Heart left ventricle (tissue), 16 donors: ENCODE results near the gene ZNF132. TPM values are rescaled to one million over a fixed set of nuclear protein-coding genes. Genes with fewer than 3 reads are reported as not detected.

ENCODE experiments used
- ATAC-seq, 4 donors: fragments of 200-7000 bp; cut with Tn5 transposase; one replicate each; pipeline ENCODE4 v1.9.1; 2020 to 2022; ENCODE audit warnings: moderate library complexity in 4 of 4, mild to moderate bottlenecking in 3 of 4, moderate number of reproducible peaks in 1 of 4
- DNase-seq, 5 donors: peaks; one replicate each; pipeline ENCODE4 v3.0.0-alpha.2; 2020
- H3K27ac ChIP-seq, 12 donors: fragments of 200-600 bp; sonication (generic) in 4 of 12; one replicate each; pipeline versions ENCODE4 v1.5.0 to v1.8.0; 2016 to 2022; ENCODE audit warnings: mild to moderate bottlenecking in 2 of 12
- H3K27me3 ChIP-seq, 9 donors: fragments of 200-600 bp; sonication (generic) in 2 of 9; one replicate each; pipeline versions ENCODE4 v1.5.1 to v1.8.0; 2016 to 2022; ENCODE audit warnings: mild to moderate bottlenecking in 3 of 9
- H3K36me3 ChIP-seq, 9 donors: fragments of 200-600 bp; sonication (generic) in 2 of 9; one replicate each; pipeline versions ENCODE4 v1.5.0 to v1.8.0; 2018 to 2022; ENCODE audit warnings: mild to moderate bottlenecking in 2 of 9
- H3K4me1 ChIP-seq, 12 donors: fragments of 200-600 bp; sonication (generic) in 4 of 12; one replicate each; pipeline versions ENCODE4 v1.5.0 to v1.8.0; 2016 to 2022; ENCODE audit warnings: mild to moderate bottlenecking in 3 of 12
- H3K4me3 ChIP-seq, 12 donors: fragments of 200-600 bp; sonication (generic) in 4 of 12; one replicate each; pipeline versions ENCODE4 v1.5.0 to v1.8.0; 2017 to 2022; ENCODE audit warnings: mild to moderate bottlenecking in 9 of 12, moderate library complexity in 4 of 12
- H3K9me3 ChIP-seq, 12 donors: fragments of 200-600 bp; sonication (generic) in 4 of 12; one replicate each; pipeline versions ENCODE4 v1.5.0 to v1.8.0; 2016 to 2022; ENCODE audit warnings: mild to moderate bottlenecking in 1 of 12
- POLR2A ChIP-seq, 2 donors: fragments of 450-650 bp; IDR thresholded peaks; one replicate each; pipeline ENCODE4 v1.6.1; 2017; ENCODE audit warnings: antibody characterized with exemption in 2 of 2, mild to moderate bottlenecking in 2 of 2, moderate library complexity in 2 of 2
- WGBS, 4 donors: extraction: QIAGEN DNeasy Blood & Tissue Kit in 2 of 4; methylation state at CpG; one replicate each; pipeline versions ENCODE4 v1.1.5 to v1.1.7; 2013 to 2018; 5-methylcytosine and 5-hydroxymethylcytosine counted together
- intact Hi-C, 10 donors: fragments of 100-400 bp; cut with DNase I; formaldehyde crosslinking; loops; one replicate each; pipeline versions ENCODE4 v1.11.1 to v1.14.2; 2022
- polyA plus RNA-seq, 2 donors: library from polyadenylated mRNA; stranded (reverse); fragments of 200-250 nt; gene quantifications; one replicate each; pipeline ENCODE4 v1.2.3, GENCODE V29; 2013
- total RNA-seq, 9 donors: library from RNA; depleted of rRNA in 2 of 9; stranded (reverse); fragments of >200 nt in 2 of 9; fragmentation: NEBNext Ultra II Directional in 3 of 9; extraction: Animal tissue kit (Norgen Biotek cat#: 25700) in 3 of 9; gene quantifications; one replicate each; pipeline versions ENCODE4 v1.1.0 to v1.2.4, GENCODE V29; 2016 to 2023
- TF ChIP-seq, protein P1 (sequence below), 12 donors: fragments of 200-600 bp; sonication (generic) in 4 of 12; IDR thresholded peaks; one replicate each; pipeline versions ENCODE4 v1.5.0 to v1.8.0; 2018 to 2022; ENCODE audit warnings: antibody characterized with exemption in 12 of 12, mild to moderate bottlenecking in 5 of 12
- donor health status: ischemic (EF 13 %, LVEDD 7.1; RV severe dilation, severe dysfunction).
- donor health status: healthy with polysubstance abuse.
- donor health status: DM: no; HTN: yes; CAD: no.
- donor health status: DM: no; HTN: no; CAD: no.
- donor health status: ischemic (EF 25% LVEDD 6.9; RV normal size, moderate dysfunction).
- donor health status: ischemic (EF 25% LVEDD 5.7; RV mildly dilated, moderate dysfunction).
- donor health status: healthy.
- donor health status: DM: yes; HTN: yes; CAD: no.
- donor health status: ischemic (EF 35%, LVEDD 5.7; RV mildly dilated, moderate dysfunction).
- donor health status: nonischemic (EF 11% LVEDD 7.7; RV severe dilation, severe dysfunction).
- donor health status: DM: yes; HTN: yes; CAD: no.
- donor health status: PGD.
- donor health status: ischemic (EF 29% LVEDD 5.4; RV normal size, mild dysfunction).
- donor health status: nonischemic (EF 23%, LVEDD 6.1; RV moderate dilation, normal function).

ZNF132 gene
- total and polyA plus RNA-seq, 11 donors, result 1.7 to 6.7 (median 5.1) TPM

DNA sequence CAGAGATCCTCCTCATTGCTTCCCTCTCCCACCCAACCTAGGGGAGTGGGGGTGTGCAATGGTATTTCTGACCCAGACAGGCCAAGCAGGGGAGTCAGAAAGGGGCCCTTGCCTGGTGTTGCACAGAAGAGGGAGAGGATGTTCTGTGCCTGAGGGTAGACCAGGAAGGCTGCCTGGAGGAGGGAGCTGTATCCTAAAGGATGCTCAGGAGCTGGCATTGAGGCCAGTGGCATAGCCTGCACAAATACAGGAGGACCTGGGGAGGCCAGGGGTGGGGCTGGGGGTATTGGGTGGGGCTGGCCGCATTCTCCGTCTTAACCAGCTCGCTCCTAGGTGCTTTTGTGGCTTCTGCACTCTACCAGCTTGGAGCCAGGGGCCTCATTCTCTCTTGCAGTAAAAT lies 40.0 kb downstream of the ZNF132 start:
- Histone ChIP-seq H3K4me1 (peaks cover 3 to 31% (median 14%) of the 10 kb centered on the region in 12 donors), H3K36me3 (peaks cover 0 to 6% (median 1%) of the 10 kb centered on the region in 9 donors), H3K27ac (no peak overlapping the region), H3K27me3 (peaks cover 5 to 25% (median 16%) of the 10 kb centered on the region in 9 donors), H3K9me3 (no peaks in the 10 kb centered on the region), H3K4me3 (no peak overlapping the region)
- no peak for DNase-seq
- ATAC-seq, result no peak
- TF ChIP-seq, protein P1, sequence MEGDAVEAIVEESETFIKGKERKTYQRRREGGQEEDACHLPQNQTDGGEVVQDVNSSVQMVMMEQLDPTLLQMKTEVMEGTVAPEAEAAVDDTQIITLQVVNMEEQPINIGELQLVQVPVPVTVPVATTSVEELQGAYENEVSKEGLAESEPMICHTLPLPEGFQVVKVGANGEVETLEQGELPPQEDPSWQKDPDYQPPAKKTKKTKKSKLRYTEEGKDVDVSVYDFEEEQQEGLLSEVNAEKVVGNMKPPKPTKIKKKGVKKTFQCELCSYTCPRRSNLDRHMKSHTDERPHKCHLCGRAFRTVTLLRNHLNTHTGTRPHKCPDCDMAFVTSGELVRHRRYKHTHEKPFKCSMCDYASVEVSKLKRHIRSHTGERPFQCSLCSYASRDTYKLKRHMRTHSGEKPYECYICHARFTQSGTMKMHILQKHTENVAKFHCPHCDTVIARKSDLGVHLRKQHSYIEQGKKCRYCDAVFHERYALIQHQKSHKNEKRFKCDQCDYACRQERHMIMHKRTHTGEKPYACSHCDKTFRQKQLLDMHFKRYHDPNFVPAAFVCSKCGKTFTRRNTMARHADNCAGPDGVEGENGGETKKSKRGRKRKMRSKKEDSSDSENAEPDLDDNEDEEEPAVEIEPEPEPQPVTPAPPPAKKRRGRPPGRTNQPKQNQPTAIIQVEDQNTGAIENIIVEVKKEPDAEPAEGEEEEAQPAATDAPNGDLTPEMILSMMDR (IDR thresholded peaks at IDR 0.05), result no peak
- no peak for TF ChIP-seq POLR2A (IDR thresholded peaks at IDR 0.05)
- intact Hi-C loops, result loop anchor here in 1 of 10 donors (2.0 kb wide), 1 partner anchor 13 kb away; the partner anchor contains the start of gene RPS5
- 91 to 100% (median 99%) methylated on average over 2 to 3 of the region's 3 CpGs for WGBS, 4 donors

DNA sequence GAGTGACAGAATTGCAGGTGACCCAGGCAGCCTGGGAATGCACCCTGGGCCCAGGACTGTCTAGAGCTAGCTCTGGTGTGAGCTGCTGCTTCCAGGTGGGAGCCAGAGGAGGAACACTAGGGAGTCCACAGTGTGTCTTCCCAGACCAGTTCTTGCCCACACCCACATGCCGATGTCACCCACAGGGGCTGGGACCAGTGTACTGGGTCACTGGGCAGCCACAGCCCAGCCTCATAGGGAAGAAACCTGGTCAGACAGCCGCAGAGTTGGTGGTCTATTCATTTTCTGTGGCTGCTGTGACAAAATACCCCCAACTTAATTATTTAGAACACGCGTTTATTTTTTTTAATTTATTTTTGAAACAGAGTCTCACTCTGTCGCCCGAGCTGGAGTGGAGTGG lies 41.4 kb downstream of the ZNF132 start:
- TF ChIP-seq POLR2A (IDR thresholded peaks at IDR 0.05), result no peak
- TF ChIP-seq, protein P1 (IDR thresholded peaks at IDR 0.05), result no peak
- DNase-seq, result no peak
- H3K4me3 ChIP-seq, result no peak overlapping the region
- H3K4me1 ChIP-seq, result peaks cover 3 to 31% (median 14%) of the 10 kb centered on the region in 12 donors
- no peak for ATAC-seq
- intact Hi-C loops, result no loop called here
- no peaks in the 10 kb centered on the region for H3K9me3 ChIP-seq
- H3K36me3 ChIP-seq, result peaks cover 0 to 20% (median 15%) of the 10 kb centered on the region in 9 donors
- 92 to 98% (median 94%) methylated on average over 5 to 6 of the region's 6 CpGs for WGBS, 4 donors
- H3K27me3 ChIP-seq, result peaks cover 5 to 25% (median 16%) of the 10 kb centered on the region in 9 donors
- H3K27ac ChIP-seq, result no peak overlapping the region

DNA sequence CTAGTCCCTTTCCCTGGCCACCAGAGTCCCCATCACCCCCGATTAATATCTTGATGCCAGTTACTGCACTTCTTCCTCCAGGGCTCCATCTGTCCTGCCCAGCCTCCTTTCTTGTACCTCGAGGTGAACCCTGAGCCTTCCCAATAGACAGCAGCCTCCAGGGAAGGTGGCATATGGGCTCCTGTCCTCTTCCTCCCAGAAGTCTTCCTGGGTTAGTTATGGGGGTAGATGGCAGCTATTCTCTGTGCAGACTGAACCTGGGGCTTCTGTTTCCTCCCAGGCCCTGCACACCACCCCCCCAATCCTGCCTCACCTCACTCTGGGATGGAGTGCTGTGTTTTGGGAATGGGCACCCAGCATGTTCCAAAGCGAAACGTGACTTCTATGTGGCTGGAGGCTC lies 41.9 kb downstream of the ZNF132 start:
- Histone ChIP-seq H3K36me3 (peaks cover 0 to 24% (median 20%) of the 10 kb centered on the region in 9 donors), H3K27me3 (peaks cover 5 to 25% (median 16%) of the 10 kb centered on the region in 9 donors), H3K27ac (no peak overlapping the region), H3K9me3 (no peaks in the 10 kb centered on the region), H3K4me1 (peaks cover 3 to 31% (median 14%) of the 10 kb centered on the region in 12 donors), H3K4me3 (no peak overlapping the region)
- WGBS, 4 donors, result 76 to 88% (median 86%) methylated on average over 4 of the region's 4 CpGs
- DNase-seq (no peak), ATAC-seq (no peak)
- TF ChIP-seq, protein P1 (IDR thresholded peaks at IDR 0.05), result no peak
- TF ChIP-seq POLR2A (IDR thresholded peaks at IDR 0.05), result no peak
- intact Hi-C loops, result no loop called here

DNA sequence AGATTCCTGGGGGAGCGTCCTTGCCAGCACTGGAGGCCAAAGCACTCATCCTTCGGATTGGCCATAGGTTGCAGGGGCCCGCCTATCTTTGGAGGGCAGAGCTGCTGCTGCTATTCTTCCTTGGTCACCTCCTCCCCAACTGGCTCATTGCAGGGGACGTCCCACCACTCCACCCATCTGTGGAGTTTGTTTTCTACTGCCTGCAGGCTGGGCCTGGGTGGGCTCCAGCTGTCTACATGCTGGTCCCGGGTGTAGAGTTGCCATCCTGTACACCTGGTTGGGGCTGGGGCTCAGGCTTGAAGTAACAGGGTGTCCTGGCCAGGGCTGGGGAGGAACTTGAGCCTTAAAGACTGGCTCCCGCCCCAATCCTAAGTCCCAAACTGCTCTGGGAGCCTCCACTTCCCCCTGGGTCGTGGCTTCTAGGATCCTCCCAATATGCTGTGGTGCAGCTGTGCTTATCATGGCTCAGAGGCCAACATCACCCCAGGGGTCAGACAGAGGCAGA lies 42.4 kb downstream of the ZNF132 start:
- intact Hi-C loops, result no loop called here
- Histone ChIP-seq H3K27ac (no peak overlapping the region), H3K36me3 (peaks cover 0 to 28% (median 25%) of the 10 kb centered on the region in 9 donors), H3K9me3 (no peaks in the 10 kb centered on the region), H3K27me3 (peaks cover 5 to 25% (median 16%) of the 10 kb centered on the region in 9 donors), H3K4me3 (no peak overlapping the region), H3K4me1 (peaks cover 3 to 31% (median 14%) of the 10 kb centered on the region in 12 donors)
- DNase-seq (no peak), ATAC-seq (no peak)
- TF ChIP-seq POLR2A (IDR thresholded peaks at IDR 0.05), result no peak
- TF ChIP-seq, protein P1 (IDR thresholded peaks at IDR 0.05), result no peak
- WGBS, 4 donors, result 46 to 65% (median 56%) methylated on average over 4 to 7 of the region's 7 CpGs
